PFSK-1 (cell line): ENCODE measurements around the gene MFAP3.

ENCODE experiments used
- FOXP2 ChIP-seq: optimal IDR thresholded peaks from 2 replicates; pipeline ENCODE3; 2011; ENCODE audit warnings: borderline replicate concordance, control low read depth, inconsistent platforms; ENCODE audit not compliant: insufficient read depth; ENCODE audit errors: extremely low read length, extremely low read depth
- POLR2AphosphoS5 ChIP-seq: IDR thresholded peaks from 2 replicates; pipeline ENCODE4 v1.6.1; 2012; ENCODE audit warnings: low read depth, mild to moderate bottlenecking, control low read depth, low read length, moderate library complexity
- REST ChIP-seq, 2 experiments: IDR thresholded peaks; 2 replicates each; pipeline versions ENCODE4 v1.6.1 to v1.8.0; 2011 to 2012; ENCODE audit warnings: low read depth in 2 of 2, low read length in 2 of 2, control low read depth in 1 of 2, inconsistent platforms in 1 of 2, mild to moderate bottlenecking in 1 of 2, moderate library complexity in 1 of 2; ENCODE audit not compliant: insufficient read depth in 1 of 2
- SIN3A ChIP-seq: IDR thresholded peaks from 2 replicates; pipeline ENCODE4 v1.6.1; 2012; ENCODE audit warnings: mild to moderate bottlenecking, low read length, moderate library complexity, borderline replicate concordance; ENCODE audit not compliant: insufficient read depth
- TAF1 ChIP-seq: IDR thresholded peaks from 2 replicates; pipeline ENCODE4 v1.6.1; 2012; ENCODE audit warnings: low read length, control low read depth, borderline replicate concordance; ENCODE audit not compliant: insufficient read depth

The MFAP3 gene

GRCh38 chr5:154059039-154059430, 20.3 kb downstream of the MFAP3 start:
- TF ChIP-seq POLR2AphosphoS5 = no peak
- TF ChIP-seq TAF1 = no peak
- TF ChIP-seq FOXP2 = no peak
- no peak for TF ChIP-seq REST (IDR thresholded peaks at IDR 0.05; ENCODE audit: insufficient read depth in 1 of 2, low read depth in 2 of 2, low read length in 2 of 2)

GRCh38 chr5:154059583-154059982, 20.8 kb downstream of the MFAP3 start:
- TF ChIP-seq FOXP2 (no peak), SIN3A (no peak), TAF1 (no peak), REST (IDR thresholded peaks at IDR 0.05; ENCODE audit: insufficient read depth in 1 of 2, low read depth in 2 of 2, low read length in 2 of 2) (no peak), POLR2AphosphoS5 (no peak)

- TF ChIP-seq FOXP2 = no peak
- TF ChIP-seq TAF1 = no peak
- no peak for TF ChIP-seq POLR2AphosphoS5
- TF ChIP-seq REST (IDR thresholded peaks at IDR 0.05; ENCODE audit: insufficient read depth in 1 of 2, low read depth in 2 of 2, low read length in 2 of 2) = no peak
- no peak for TF ChIP-seq SIN3A
These were observed 21.8 kb downstream of the MFAP3 start for GRCh38 chr5:154060606-154061005.

DNA sequence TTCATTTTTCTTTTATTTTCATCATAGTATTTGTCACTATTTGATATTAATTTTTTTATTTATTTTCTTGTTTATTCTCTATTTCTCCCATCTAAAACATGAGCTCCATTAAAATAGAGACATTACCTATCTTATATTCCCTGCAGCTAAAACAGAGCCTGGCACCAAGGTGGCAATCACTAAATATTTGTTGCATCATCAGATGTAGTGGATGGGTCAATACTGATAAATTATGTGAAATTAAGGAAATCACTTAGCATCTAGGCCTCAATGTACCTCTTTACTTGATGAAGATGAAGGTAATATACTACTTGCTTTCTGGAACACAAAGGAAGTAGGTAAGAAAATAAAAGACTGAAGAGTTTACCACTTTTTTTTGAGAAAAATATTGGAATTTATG, 24.6 kb downstream of the MFAP3 start:
- no peak for TF ChIP-seq REST (IDR thresholded peaks at IDR 0.05; ENCODE audit: insufficient read depth in 1 of 2, low read depth in 2 of 2, low read length in 2 of 2)
- TF ChIP-seq TAF1 = no peak
- no peak for TF ChIP-seq FOXP2
- no peak for TF ChIP-seq POLR2AphosphoS5
- TF ChIP-seq SIN3A = no peak

- TF ChIP-seq REST (IDR thresholded peaks at IDR 0.05; ENCODE audit: insufficient read depth in 1 of 2, low read depth in 2 of 2, low read length in 2 of 2) = no peak
- TF ChIP-seq SIN3A = no peak
- TF ChIP-seq POLR2AphosphoS5 = no peak
- no peak for TF ChIP-seq FOXP2
- no peak for TF ChIP-seq TAF1
These were observed 27.2 kb downstream of the MFAP3 start for GRCh38 chr5:154065971-154066370.
